Measurements from ENCODE around the gene TENM4.

Gene TENM4

GRCh38 chr11:79082280-79082679 lies 358.6 kb downstream of the TENM4 start:
- Mint-ChIP-seq H3K9me3 (no peaks in the 10 kb centered on the region), H3K36me3 (no peaks in the 10 kb centered on the region), H3K27ac (no peak overlapping the region), H3K27me3 (no peaks in the 10 kb centered on the region), H3K4me1 (no peaks in the 10 kb centered on the region), H3K4me3 (no peak overlapping the region)

- no peaks in the 10 kb centered on the region for H3K4me1 Mint-ChIP-seq
- no peaks in the 10 kb centered on the region for H3K27me3 Mint-ChIP-seq
- no peak overlapping the region for H3K27ac Mint-ChIP-seq
- no peaks in the 10 kb centered on the region for H3K36me3 Mint-ChIP-seq
- no peak overlapping the region for H3K4me3 Mint-ChIP-seq
- H3K9me3 Mint-ChIP-seq: no peaks in the 10 kb centered on the region
Measured at GRCh38 chr11:79081471-79082031, 359.3 kb downstream of the TENM4 start.

- H3K27ac Mint-ChIP-seq: no peak overlapping the region
- H3K4me1 Mint-ChIP-seq: no peaks in the 10 kb centered on the region
- no peaks in the 10 kb centered on the region for H3K36me3 Mint-ChIP-seq
- H3K4me3 Mint-ChIP-seq: no peak overlapping the region
- H3K27me3 Mint-ChIP-seq: no peaks in the 10 kb centered on the region
- no peaks in the 10 kb centered on the region for H3K9me3 Mint-ChIP-seq
Measured at GRCh38 chr11:79080551-79080950, 360.3 kb downstream of the TENM4 start.

GRCh38 chr11:79078999-79079398 lies 361.8 kb downstream of the TENM4 start:
- Mint-ChIP-seq H3K4me3 (no peak overlapping the region), H3K27ac (no peak overlapping the region), H3K4me1 (no peaks in the 10 kb centered on the region), H3K27me3 (no peaks in the 10 kb centered on the region), H3K36me3 (no peaks in the 10 kb centered on the region), H3K9me3 (no peaks in the 10 kb centered on the region)

GRCh38 chr11:79078456-79078855 lies 362.4 kb downstream of the TENM4 start:
- no peak overlapping the region for H3K27ac Mint-ChIP-seq
- no peaks in the 10 kb centered on the region for H3K36me3 Mint-ChIP-seq
- no peaks in the 10 kb centered on the region for H3K4me1 Mint-ChIP-seq
- no peak overlapping the region for H3K4me3 Mint-ChIP-seq
- H3K27me3 Mint-ChIP-seq: no peaks in the 10 kb centered on the region
- H3K9me3 Mint-ChIP-seq: no peaks in the 10 kb centered on the region

GRCh38 chr11:79077702-79078330 lies 363.0 kb downstream of the TENM4 start:
- H3K4me1 Mint-ChIP-seq: no peaks in the 10 kb centered on the region
- H3K9me3 Mint-ChIP-seq: no peaks in the 10 kb centered on the region
- H3K27ac Mint-ChIP-seq: no peak overlapping the region
- H3K36me3 Mint-ChIP-seq: no peaks in the 10 kb centered on the region
- H3K27me3 Mint-ChIP-seq: no peaks in the 10 kb centered on the region
- H3K4me3 Mint-ChIP-seq: no peak overlapping the region

GRCh38 chr11:79076526-79077115 lies 364.2 kb downstream of the TENM4 start:
- no peak overlapping the region for H3K4me3 Mint-ChIP-seq
- H3K27me3 Mint-ChIP-seq: no peaks in the 10 kb centered on the region
- no peak overlapping the region for H3K27ac Mint-ChIP-seq
- H3K4me1 Mint-ChIP-seq: no peaks in the 10 kb centered on the region
- no peaks in the 10 kb centered on the region for H3K36me3 Mint-ChIP-seq
- no peaks in the 10 kb centered on the region for H3K9me3 Mint-ChIP-seq

- Mint-ChIP-seq H3K4me3 (no peak overlapping the region), H3K27me3 (peaks cover 1% of the 10 kb centered on the region), H3K4me1 (no peaks in the 10 kb centered on the region), H3K9me3 (no peaks in the 10 kb centered on the region), H3K27ac (no peak overlapping the region), H3K36me3 (no peaks in the 10 kb centered on the region)
Measured at GRCh38 chr11:79074547-79074946, 366.3 kb downstream of the TENM4 start.

GRCh38 chr11:79071190-79071589 lies 369.6 kb downstream of the TENM4 start:
- H3K4me1 Mint-ChIP-seq: no peaks in the 10 kb centered on the region
- no peak overlapping the region for H3K4me3 Mint-ChIP-seq

GRCh38 chr11:79070518-79070917 lies 370.3 kb downstream of the TENM4 start:
- H3K4me3 Mint-ChIP-seq: no peak overlapping the region
- no peak overlapping the region for H3K27ac Mint-ChIP-seq
- no peaks in the 10 kb centered on the region for H3K36me3 Mint-ChIP-seq
- no peaks in the 10 kb centered on the region for H3K9me3 Mint-ChIP-seq
- H3K4me1 Mint-ChIP-seq: no peaks in the 10 kb centered on the region
- H3K27me3 Mint-ChIP-seq: peaks cover 1% of the 10 kb centered on the region

More at GRCh38 chr11:79071190-79071589, 369.6 kb downstream of the TENM4 start:
- H3K36me3 Mint-ChIP-seq: no peaks in the 10 kb centered on the region
- no peaks in the 10 kb centered on the region for H3K9me3 Mint-ChIP-seq
- H3K27ac Mint-ChIP-seq: no peak overlapping the region
- peaks cover 1% of the 10 kb centered on the region for H3K27me3 Mint-ChIP-seq

- peaks cover 1% of the 10 kb centered on the region for H3K27me3 Mint-ChIP-seq
- no peak overlapping the region for H3K27ac Mint-ChIP-seq
- H3K9me3 Mint-ChIP-seq: no peaks in the 10 kb centered on the region
- H3K4me1 Mint-ChIP-seq: no peaks in the 10 kb centered on the region
- no peak overlapping the region for H3K4me3 Mint-ChIP-seq
- H3K36me3 Mint-ChIP-seq: no peaks in the 10 kb centered on the region
Measured at GRCh38 chr11:79069504-79069903, 371.3 kb downstream of the TENM4 start.

GRCh38 chr11:79068356-79068755 lies 372.5 kb downstream of the TENM4 start:
- no peaks in the 10 kb centered on the region for H3K4me1 Mint-ChIP-seq
- no peak overlapping the region for H3K4me3 Mint-ChIP-seq
- H3K9me3 Mint-ChIP-seq: no peaks in the 10 kb centered on the region
- H3K36me3 Mint-ChIP-seq: no peaks in the 10 kb centered on the region
- no peak overlapping the region for H3K27ac Mint-ChIP-seq
- H3K27me3 Mint-ChIP-seq: peaks cover 1% of the 10 kb centered on the region

GRCh38 chr11:79067352-79067679 lies 373.5 kb downstream of the TENM4 start:
- Mint-ChIP-seq H3K4me1 (no peaks in the 10 kb centered on the region), H3K4me3 (no peak overlapping the region), H3K27me3 (peaks cover 1% of the 10 kb centered on the region), H3K27ac (no peak overlapping the region), H3K36me3 (no peaks in the 10 kb centered on the region), H3K9me3 (no peaks in the 10 kb centered on the region)

GRCh38 chr11:79066456-79067351 lies 374.1 kb downstream of the TENM4 start:
- Mint-ChIP-seq H3K9me3 (no peaks in the 10 kb centered on the region), H3K36me3 (no peaks in the 10 kb centered on the region), H3K27me3 (peaks cover 1% of the 10 kb centered on the region), H3K4me3 (no peak overlapping the region), H3K27ac (no peak overlapping the region), H3K4me1 (no peaks in the 10 kb centered on the region)

- no peak overlapping the region for H3K27ac Mint-ChIP-seq
- H3K4me3 Mint-ChIP-seq: no peak overlapping the region
Measured at GRCh38 chr11:79062814-79063762, 377.7 kb downstream of the TENM4 start.

More at GRCh38 chr11:79062814-79063762, 377.7 kb downstream of the TENM4 start:
- Mint-ChIP-seq H3K4me1 (no peaks in the 10 kb centered on the region), H3K9me3 (no peaks in the 10 kb centered on the region), H3K27me3 (no peaks in the 10 kb centered on the region), H3K36me3 (no peaks in the 10 kb centered on the region)
